Tibial nerve (tissue), 4 donors: Measurements from ENCODE around the gene EGFL7. TPM values are rescaled to one million over a fixed set of nuclear protein-coding genes. Genes with fewer than 3 reads are reported as not detected.
A peak's percentile ranks its signal among the peaks of the same experiment; 100 is the strongest.

Source experiments
- DNase-seq, 2 donors: peaks; one replicate each; pipeline ENCODE4 v3.0.0-alpha.2; 2019; ENCODE audit warnings: low spot score in 2 of 2
- H3K27ac ChIP-seq, 4 donors: fragments of 200-600 bp; sonication (generic) in 3 of 4; one replicate each; pipeline ENCODE4 v1.5.1; 2017 to 2019; ENCODE audit warnings: mild to moderate bottlenecking in 1 of 4
- H3K27me3 ChIP-seq, 2 donors: fragments of 200-600 bp; sonication (generic) in 1 of 2; one replicate each; pipeline versions ENCODE4 v1.5.1 to v1.6.0; 2017 to 2019
- H3K36me3 ChIP-seq, 3 donors: fragments of 200-600 bp; sonication (generic); one replicate each; pipeline ENCODE4 v1.5.1; 2018 to 2019
- H3K4me1 ChIP-seq, 4 donors: fragments of 200-600 bp; sonication (generic) in 3 of 4; one replicate each; pipeline ENCODE4 v1.5.1; 2017 to 2019
- H3K4me3 ChIP-seq, 4 donors: fragments of 200-600 bp; sonication (generic) in 3 of 4; one replicate each; pipeline ENCODE4 v1.5.1; 2017 to 2019; ENCODE audit warnings: mild to moderate bottlenecking in 1 of 4, moderate library complexity in 1 of 4
- H3K9me3 ChIP-seq, 4 donors: fragments of 200-600 bp; sonication (generic) in 3 of 4; one replicate each; pipeline ENCODE4 v1.5.1; 2017 to 2019
- CTCF ChIP-seq, 5 experiments: fragments of 200-600 bp in 3 of 5; fragments of 450-650 bp in 2 of 5; sonication (generic) in 3 of 5; IDR thresholded peaks; one replicate each; pipeline ENCODE4 v1.5.1; 2016 to 2019; ENCODE audit warnings: antibody characterized with exemption in 5 of 5, mild to moderate bottlenecking in 3 of 5, moderate library complexity in 2 of 5
- EP300 ChIP-seq, 2 donors: sonication (generic); formaldehyde crosslinking; IDR thresholded peaks; one replicate each; pipeline ENCODE4 v1.6.1; 2017; ENCODE audit warnings: antibody characterized with exemption in 2 of 2, mild to moderate bottlenecking in 1 of 2
- POLR2A ChIP-seq, 2 donors: fragments of 450-650 bp; IDR thresholded peaks; one replicate each; pipeline ENCODE4 v1.6.1; 2017; ENCODE audit warnings: antibody characterized with exemption in 2 of 2, mild to moderate bottlenecking in 2 of 2, moderate library complexity in 2 of 2
- WGBS, 2 donors: methylation state at CpG; one replicate each; pipeline ENCODE4 v1.1.5; 2018; 5-methylcytosine and 5-hydroxymethylcytosine counted together
- total RNA-seq, 4 donors: library from RNA; depleted of rRNA; stranded (reverse); fragments of >200 nt; gene quantifications; one replicate each; pipeline ENCODE4 v1.1.0, GENCODE V29; 2016

The EGFL7 gene
- total RNA-seq, 4 donors from 2014 or later, result 95.2 to 229 (median 179) TPM

GRCh38 chr9:136693490-136694162, 30.9 kb downstream of the EGFL7 start:
- Histone ChIP-seq H3K9me3 (no peaks in the 10 kb centered on the region), H3K27me3 (peaks cover 0 to 13% of the 10 kb centered on the region in 2 donors), H3K36me3 (no peaks in the 10 kb centered on the region), H3K4me3 (no peak overlapping the region), H3K27ac (peak overlapping the region in 1 of 4 donors; percentile 53), H3K4me1 (peaks cover 0 to 45% (median 4%) of the 10 kb centered on the region in 4 donors)
- DNase-seq, result no peak
- TF ChIP-seq CTCF (IDR thresholded peaks at IDR 0.05) (no peak), POLR2A (IDR thresholded peaks at IDR 0.05) (no peak), EP300 (IDR thresholded peaks at IDR 0.05) (no peak)
- 63 to 80% methylated on average over 7 to 13 of the region's 15 CpGs for WGBS, 2 donors

- TF ChIP-seq EP300 (IDR thresholded peaks at IDR 0.05) (no peak), CTCF (IDR thresholded peaks at IDR 0.05) (peak; percentile 55 to 68 (median 61))
- Histone ChIP-seq H3K4me3 (no peak overlapping the region), H3K27ac (no peak overlapping the region), H3K27me3 (peaks cover 0 to 13% of the 10 kb centered on the region in 2 donors), H3K4me1 (peaks cover 0 to 44% (median 4%) of the 10 kb centered on the region in 4 donors), H3K36me3 (no peaks in the 10 kb centered on the region), H3K9me3 (no peaks in the 10 kb centered on the region)
- DNase-seq, result peak in 1 of 2 donors; percentile 37
- 21 to 36% methylated on average over 26 to 29 of the region's 32 CpGs for WGBS, 2 donors
Measured at GRCh38 chr9:136694163-136694871, 31.6 kb downstream of the EGFL7 start.

GRCh38 chr9:136694872-136695247, 32.1 kb downstream of the EGFL7 start:
- Histone ChIP-seq H3K9me3 (no peaks in the 10 kb centered on the region), H3K27ac (no peak overlapping the region), H3K36me3 (no peaks in the 10 kb centered on the region), H3K27me3 (peaks cover 0 to 17% of the 10 kb centered on the region in 2 donors), H3K4me3 (no peak overlapping the region), H3K4me1 (peaks cover 0 to 39% (median 4%) of the 10 kb centered on the region in 4 donors)
- DNase-seq, result no peak
- TF ChIP-seq POLR2A (IDR thresholded peaks at IDR 0.05), result no peak
- no peak for TF ChIP-seq CTCF (IDR thresholded peaks at IDR 0.05)
- no peak for TF ChIP-seq EP300 (IDR thresholded peaks at IDR 0.05)
- WGBS, 2 donors, result 90 to 94% methylated on average over 11 of the region's 11 CpGs

GRCh38 chr9:136695435-136695895, 32.7 kb downstream of the EGFL7 start:
- Histone ChIP-seq H3K27me3 (peaks cover 0 to 23% of the 10 kb centered on the region in 2 donors), H3K27ac (peak overlapping the region in 1 of 4 donors; percentile 4), H3K36me3 (no peaks in the 10 kb centered on the region), H3K9me3 (no peaks in the 10 kb centered on the region), H3K4me1 (peaks cover 0 to 34% (median 3%) of the 10 kb centered on the region in 4 donors), H3K4me3 (no peak overlapping the region)
- 57 to 83% methylated on average over 6 to 8 of the region's 10 CpGs for WGBS, 2 donors
- TF ChIP-seq EP300 (IDR thresholded peaks at IDR 0.05) (no peak), CTCF (IDR thresholded peaks at IDR 0.05) (no peak), POLR2A (IDR thresholded peaks at IDR 0.05) (no peak)
- no peak for DNase-seq

- TF ChIP-seq CTCF (IDR thresholded peaks at IDR 0.05) (no peak), POLR2A (IDR thresholded peaks at IDR 0.05) (no peak), EP300 (IDR thresholded peaks at IDR 0.05) (no peak)
- Histone ChIP-seq H3K36me3 (no peaks in the 10 kb centered on the region), H3K27ac (no peak overlapping the region), H3K4me3 (no peak overlapping the region), H3K27me3 (peaks cover 0 to 28% of the 10 kb centered on the region in 2 donors), H3K4me1 (peaks cover 0 to 29% (median 2%) of the 10 kb centered on the region in 4 donors), H3K9me3 (no peaks in the 10 kb centered on the region)
- DNase-seq, result no peak
- WGBS, 2 donors, result 84 to 87% methylated on average over 8 to 23 of the region's 23 CpGs
Measured at GRCh38 chr9:136695955-136696354, 33.2 kb downstream of the EGFL7 start.
